ENCODE measurements around the gene DMC1. TPM values are rescaled to one million over a fixed set of nuclear protein-coding genes. Genes with fewer than 3 reads are reported as not detected.

Gene DMC1
- total and polyA plus RNA-seq, 2 of the 13 experiments (the other 11 are each of a cell fraction or from before 2014, with no cell fraction given) = 0.82 TPM; not detected in 1

DNA sequence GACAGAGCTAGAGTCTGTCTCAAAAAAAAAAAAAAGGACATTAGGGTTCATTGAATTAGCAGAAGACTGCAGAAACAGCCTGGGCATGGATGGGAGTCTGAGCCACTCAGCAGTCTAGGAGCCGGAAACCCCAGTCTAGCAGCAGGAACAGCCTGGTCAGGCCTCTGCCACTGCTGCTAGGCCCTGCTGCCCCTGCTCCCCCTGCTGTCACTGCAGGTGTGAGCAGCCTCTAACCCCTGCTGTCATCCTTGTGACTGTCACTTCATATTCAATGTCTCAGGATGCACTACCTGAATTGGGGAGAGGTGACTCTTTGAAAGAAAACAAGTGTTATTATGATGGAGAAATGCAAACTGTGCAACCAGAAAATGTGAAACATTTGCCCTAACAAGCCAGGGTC lies 56.9 kb downstream of the DMC1 start (continued):
- TF ChIP-seq GPN1 (CRISPR knock-in tag; IDR thresholded peaks at IDR 0.05; ENCODE audit: borderline replicate concordance) (no peak), STAG1 (CRISPR knock-in tag; IDR thresholded peaks at IDR 0.05) (peak; percentile 76), ZNF431 (CRISPR knock-in tag; IDR thresholded peaks at IDR 0.05; ENCODE audit: borderline replicate concordance, low read depth) (no peak), ZNF605 (CRISPR knock-in tag; IDR thresholded peaks at IDR 0.05) (peak; percentile 21; the same call in 1 of the 2 replicates), IRF2 (CRISPR knock-in tag; IDR thresholded peaks at IDR 0.05) (peak; percentile 53; the same call in 1 of the 2 replicates), ZNF292 (CRISPR knock-in tag; IDR thresholded peaks at IDR 0.05; ENCODE audit: borderline replicate concordance, low read depth) (no peak; the same call in 1 of the 2 replicates), ETV5 (CRISPR knock-in tag; IDR thresholded peaks at IDR 0.05; ENCODE audit: borderline replicate concordance) (peak; percentile 37; the same call in 1 of the 2 replicates), ZC3H13 (CRISPR knock-in tag; IDR thresholded peaks at IDR 0.05) (no peak)
- TF ChIP-seq, protein P1, sequence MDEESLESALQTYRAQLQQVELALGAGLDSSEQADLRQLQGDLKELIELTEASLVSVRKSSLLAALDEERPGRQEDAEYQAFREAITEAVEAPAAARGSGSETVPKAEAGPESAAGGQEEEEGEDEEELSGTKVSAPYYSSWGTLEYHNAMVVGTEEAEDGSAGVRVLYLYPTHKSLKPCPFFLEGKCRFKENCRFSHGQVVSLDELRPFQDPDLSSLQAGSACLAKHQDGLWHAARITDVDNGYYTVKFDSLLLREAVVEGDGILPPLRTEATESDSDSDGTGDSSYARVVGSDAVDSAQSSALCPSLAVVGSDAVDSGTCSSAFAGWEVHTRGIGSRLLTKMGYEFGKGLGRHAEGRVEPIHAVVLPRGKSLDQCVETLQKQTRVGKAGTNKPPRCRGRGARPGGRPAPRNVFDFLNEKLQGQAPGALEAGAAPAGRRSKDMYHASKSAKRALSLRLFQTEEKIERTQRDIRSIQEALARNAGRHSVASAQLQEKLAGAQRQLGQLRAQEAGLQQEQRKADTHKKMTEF (CRISPR knock-in tag; IDR thresholded peaks at IDR 0.05) = 0 out of 2 replicates have a peak, but pooled peaks have one; percentile 26
- TF ChIP-seq, protein P2, sequence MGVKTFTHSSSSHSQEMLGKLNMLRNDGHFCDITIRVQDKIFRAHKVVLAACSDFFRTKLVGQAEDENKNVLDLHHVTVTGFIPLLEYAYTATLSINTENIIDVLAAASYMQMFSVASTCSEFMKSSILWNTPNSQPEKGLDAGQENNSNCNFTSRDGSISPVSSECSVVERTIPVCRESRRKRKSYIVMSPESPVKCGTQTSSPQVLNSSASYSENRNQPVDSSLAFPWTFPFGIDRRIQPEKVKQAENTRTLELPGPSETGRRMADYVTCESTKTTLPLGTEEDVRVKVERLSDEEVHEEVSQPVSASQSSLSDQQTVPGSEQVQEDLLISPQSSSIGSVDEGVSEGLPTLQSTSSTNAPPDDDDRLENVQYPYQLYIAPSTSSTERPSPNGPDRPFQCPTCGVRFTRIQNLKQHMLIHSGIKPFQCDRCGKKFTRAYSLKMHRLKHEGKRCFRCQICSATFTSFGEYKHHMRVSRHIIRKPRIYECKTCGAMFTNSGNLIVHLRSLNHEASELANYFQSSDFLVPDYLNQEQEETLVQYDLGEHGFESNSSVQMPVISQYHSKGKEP (CRISPR knock-in tag; IDR thresholded peaks at IDR 0.05) = no peak
- TF ChIP-seq, protein P3, sequence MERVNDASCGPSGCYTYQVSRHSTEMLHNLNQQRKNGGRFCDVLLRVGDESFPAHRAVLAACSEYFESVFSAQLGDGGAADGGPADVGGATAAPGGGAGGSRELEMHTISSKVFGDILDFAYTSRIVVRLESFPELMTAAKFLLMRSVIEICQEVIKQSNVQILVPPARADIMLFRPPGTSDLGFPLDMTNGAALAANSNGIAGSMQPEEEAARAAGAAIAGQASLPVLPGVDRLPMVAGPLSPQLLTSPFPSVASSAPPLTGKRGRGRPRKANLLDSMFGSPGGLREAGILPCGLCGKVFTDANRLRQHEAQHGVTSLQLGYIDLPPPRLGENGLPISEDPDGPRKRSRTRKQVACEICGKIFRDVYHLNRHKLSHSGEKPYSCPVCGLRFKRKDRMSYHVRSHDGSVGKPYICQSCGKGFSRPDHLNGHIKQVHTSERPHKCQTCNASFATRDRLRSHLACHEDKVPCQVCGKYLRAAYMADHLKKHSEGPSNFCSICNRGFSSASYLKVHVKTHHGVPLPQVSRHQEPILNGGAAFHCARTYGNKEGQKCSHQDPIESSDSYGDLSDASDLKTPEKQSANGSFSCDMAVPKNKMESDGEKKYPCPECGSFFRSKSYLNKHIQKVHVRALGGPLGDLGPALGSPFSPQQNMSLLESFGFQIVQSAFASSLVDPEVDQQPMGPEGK (CRISPR knock-in tag; IDR thresholded peaks at IDR 0.05) = 0 out of 2 replicates have a peak, but pooled peaks have one; percentile 27
